GM12878 (cell line): ENCODE data around the gene IL15. TPM values are rescaled to one million over a fixed set of nuclear protein-coding genes. Genes with fewer than 3 reads are reported as not detected.

Experiments
- ATAC-seq: fragments of 200-7000 bp; cut with Tn5 transposase; 3 replicates; pipeline ENCODE4 v1.9.1; 2020; ENCODE audit warnings: mild to moderate bottlenecking, moderate library complexity
- BruUV-seq: library from RNA; stranded (reverse); fragments of 400-500 nt; replicated peaks from 2 replicates; lab custom pipeline; 2021; lab: Mats Ljungman, UMichigan
- CTCF ChIA-PET: fragments of 300-600 bp; sonication (Branson Sonifier 250); formaldehyde crosslinking; extraction: SDS; loops from one replicate; lab custom pipeline; 2021; ENCODE audit warnings: inconsistent platforms; lab: Yijun Ruan, JAX
- POLR2A ChIA-PET: fragments of 350-600 bp; formaldehyde crosslinking; extraction: SDS; loops from one replicate; lab custom pipeline; 2021; ENCODE audit warnings: inconsistent platforms; lab: Charles Lee
- RAD21 ChIA-PET: fragments of 300-600 bp; sonication (Branson Sonifier 250); formaldehyde crosslinking; loops from one replicate; lab custom pipeline; 2023; ENCODE audit warnings: antibody characterized with exemption; ENCODE audit not compliant: unreplicated experiment; lab: Charles Lee
- SMC1A ChIA-PET: fragments of 300-600 bp; sonication (Branson Sonifier 250); formaldehyde crosslinking; loops from one replicate; lab custom pipeline; 2023; ENCODE audit not compliant: unreplicated experiment, uncharacterized antibody; lab: Charles Lee
- DNase-seq: peaks from one replicate; pipeline ENCODE4 v3.0.0-alpha.2; 2011; ENCODE audit warnings: low read depth, low spot score
- FAIRE-seq: peaks from 3 replicates; lab custom pipeline; 2011; peaks lifted over from hg19 to GRCh38; lab: Jason Lieb, UNC
- H2AFZ ChIP-seq: 2 replicates; pipeline ENCODE4 v1.6.0; 2011; ENCODE audit warnings: low read depth, low read length, control low read depth; ENCODE audit not compliant: control insufficient read depth
- H3K27ac ChIP-seq: 2 replicates; pipeline ENCODE4 v1.5.1; 2011; ENCODE audit warnings: control low read depth; ENCODE audit not compliant: control insufficient read depth, insufficient read depth
- H3K27me3 ChIP-seq, 2 experiments: replicated peaks in 1 of 2; 2 replicates each; pipeline versions ENCODE4 v1.6.0 to v1.6.1; 2011; ENCODE audit warnings: low read length in 1 of 2; ENCODE audit not compliant: control insufficient read depth in 2 of 2, insufficient read depth in 2 of 2
- H3K36me3 ChIP-seq, 2 experiments: 2 replicates each; pipeline ENCODE4 v1.5.1; 2011; ENCODE audit warnings: low read length in 1 of 2; ENCODE audit not compliant: control insufficient read depth in 2 of 2, insufficient read depth in 2 of 2
- H3K4me1 ChIP-seq: 2 replicates; pipeline ENCODE4 v1.6.1; 2011; ENCODE audit warnings: mild to moderate bottlenecking, low read length, moderate library complexity, mixed read lengths; ENCODE audit not compliant: control insufficient read depth, insufficient read depth
- H3K4me2 ChIP-seq: 2 replicates; pipeline ENCODE4 v1.6.0; 2011; ENCODE audit warnings: control low read depth; ENCODE audit not compliant: control insufficient read depth, insufficient read depth
- H3K4me3 ChIP-seq: fragments of 200-600 bp; sonication (generic); 2 replicates; pipeline ENCODE4 v1.5.1; 2016
- H3K79me2 ChIP-seq: 2 replicates; pipeline ENCODE4 v1.6.0; 2011; ENCODE audit warnings: low read length; ENCODE audit not compliant: control insufficient read depth, insufficient read depth
- H3K9ac ChIP-seq: 2 replicates; pipeline ENCODE4 v1.8.0; 2011; ENCODE audit warnings: low read length, control low read depth, mixed read lengths; ENCODE audit not compliant: control insufficient read depth, insufficient read depth
- H3K9me3 ChIP-seq: replicated peaks from 3 replicates; pipeline ENCODE4 v1.5.1; 2011; ENCODE audit warnings: mild to moderate bottlenecking, low read length; ENCODE audit not compliant: control insufficient read depth, insufficient read depth
- H4K20me1 ChIP-seq: 2 replicates; pipeline ENCODE4 v1.6.0; 2011; ENCODE audit not compliant: control insufficient read depth, insufficient read depth
- BHLHE40 ChIP-seq, 2 experiments: fragments of 450-650 bp in 1 of 2; IDR thresholded peaks; 2 replicates each; pipeline ENCODE4 v1.6.1; 2011 to 2017; ENCODE audit warnings: low read depth in 2 of 2, borderline replicate concordance in 1 of 2, improper control_type of control experiment in 1 of 2, low read length in 1 of 2, mild to moderate bottlenecking in 1 of 2
- CREB1 ChIP-seq: IDR thresholded peaks from 2 replicates; pipeline ENCODE4 v1.6.1; 2012; ENCODE audit warnings: low read depth, mild to moderate bottlenecking, inconsistent platforms
- E2F4 ChIP-seq: IDR thresholded peaks from 2 replicates; pipeline ENCODE4 v1.6.1; 2012; ENCODE audit warnings: low read depth, low read length, improper control_type of control experiment
- NFYA ChIP-seq: IDR thresholded peaks from 2 replicates; pipeline ENCODE4 v1.6.1; 2011; ENCODE audit warnings: low read depth, mild to moderate bottlenecking, low read length, improper control_type of control experiment, borderline replicate concordance
- PML ChIP-seq: IDR thresholded peaks from 2 replicates; pipeline ENCODE4 v1.6.1; 2012; ENCODE audit warnings: low read length, inconsistent platforms
- SUZ12 ChIP-seq: fragments of 200-600 bp; sonication (generic); IDR thresholded peaks from one replicate; pipeline ENCODE4 v1.6.1; 2018; ENCODE audit warnings: antibody characterized with exemption, mild to moderate bottlenecking; ENCODE audit not compliant: unreplicated experiment
- ZBTB40 ChIP-seq: fragments of 450-650 bp; IDR thresholded peaks from 2 replicates; pipeline ENCODE4 v1.6.1; 2016; ENCODE audit warnings: mild to moderate bottlenecking, moderate library complexity, borderline replicate concordance
- WGBS: methylation state at CpG from one replicate; pipeline ENCODE4 v1.1.6; 2016; ENCODE audit warnings: low lambda C conversion rate; ENCODE audit not compliant: insufficient replicate concordance, insufficient coverage; ENCODE audit errors: missing lambda C conversion rate; 5-methylcytosine and 5-hydroxymethylcytosine counted together
- in situ Hi-C: fragments of 300-500 bp; cut with MboI; formaldehyde crosslinking; loops from 9 replicates; pipeline ENCODE4 v1.14.3; 2018; ENCODE audit warnings: mixed read lengths
- intact Hi-C: fragments of 100-400 bp; cut with micrococcal nuclease; formaldehyde crosslinking; loops from one replicate; pipeline ENCODE4 v1.14.2; 2022; ENCODE audit not compliant: unreplicated experiment
- polyA plus RNA-seq, 11 experiments: library from polyadenylated mRNA; depleted of rRNA in 4 of 11; unstranded in 6 of 11; stranded (reverse) in 5 of 11; fragments of >200 nt; fragmentation: Nextera tagmentation in 4 of 11; fragmentation: Illumina TruSeq in 1 of 11; extraction: Ambion mirVana in 4 of 11; extraction: Trizol in 1 of 11; gene quantifications; 1 replicate in 1 of 11; 2 replicates in 10 of 11; pipeline versions ENCODE4 v1.2.1 to v1.2.3, GENCODE V29; 2011 to 2016; ENCODE audit warnings: inconsistent platforms in 2 of 11, missing spikeins in 2 of 11, low read depth in 1 of 11
- total RNA-seq, 4 experiments: library from RNA; depleted of rRNA in 3 of 4; stranded (reverse); fragments of >200 nt in 3 of 4; fragmentation: Illumina TruSeq in 1 of 4; extraction: Trizol in 1 of 4; gene quantifications; 2 replicates each; pipeline versions ENCODE4 v1.2.1 to v1.2.3, GENCODE V29; 2013 to 2021

IL15 gene
- total and polyA plus RNA-seq, 10 of the 15 experiments (the other 5 are each of a cell fraction or from before 2014, with no cell fraction given), result 6.0 to 11.4 (median 8.2) TPM

DNA sequence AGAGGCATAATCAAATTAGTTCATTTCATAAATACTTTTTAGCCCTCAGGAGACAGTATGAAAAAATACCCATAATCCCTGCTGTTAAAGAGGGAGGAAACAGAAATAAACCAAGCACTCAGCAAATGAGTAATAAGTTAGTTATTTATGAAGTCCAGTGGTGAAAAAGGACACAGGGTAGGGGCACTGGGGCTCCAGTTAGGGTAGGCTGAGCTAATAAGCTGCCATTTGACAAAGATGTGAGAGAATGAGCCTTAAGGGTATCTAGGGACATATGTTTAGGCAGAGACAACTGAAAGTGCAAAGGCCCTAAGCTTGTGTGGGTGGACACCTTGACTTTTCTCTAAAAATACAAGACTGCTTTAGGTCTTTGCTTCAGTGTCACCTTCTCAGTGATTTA is 94.4 kb downstream of the IL15 start:
- Histone ChIP-seq H3K79me2 (no peaks in the 10 kb centered on the region), H3K4me2 (no peak overlapping the region), H3K9ac (no peak overlapping the region), H3K27ac (no peak overlapping the region), H4K20me1 (no peaks in the 10 kb centered on the region), H3K4me1 (no peaks in the 10 kb centered on the region), H3K4me3 (no peak overlapping the region), H3K27me3 (no peaks in the 10 kb centered on the region), H3K36me3 (peaks cover 0 to 6% of the 10 kb centered on the region in 2 experiments; a peak in 2 of 4 replicates), H2AFZ (no peak overlapping the region)
- intact Hi-C loops, result no loop called here
- SMC1A ChIA-PET, result no interaction called here
- CTCF ChIA-PET, result interaction anchor here (2.0 kb wide), 1 partner anchor 19 kb away, joined by 8 read pairs; no protein-coding TSS in a partner anchor
- RAD21 ChIA-PET, result interaction anchor here (0.6 kb wide), 1 partner anchor 1363 kb away, joined by 7 read pairs; no protein-coding TSS in a partner anchor
- BruUV-seq, result no TSS peak
- peak; percentile 23 for FAIRE-seq
- POLR2A ChIA-PET, result no interaction called here
- in situ Hi-C loops, result no loop called here
- no peak for DNase-seq
- no peak for TF ChIP-seq BHLHE40 (IDR thresholded peaks at IDR 0.05; ENCODE audit: borderline replicate concordance in 1 of 2, low read depth in 2 of 2, low read length in 1 of 2)
- TF ChIP-seq CREB1, result no peak
- TF ChIP-seq NFYA, result no peak
- no peak for TF ChIP-seq E2F4
- TF ChIP-seq, all 136 proteins: peak for 0
- ATAC-seq, result peak; percentile 58
- no peaks in the 10 kb centered on the region for H3K9me3 ChIP-seq

- ChIA-PET POLR2A (no interaction called here), SMC1A (no interaction called here), RAD21 (no interaction called here), CTCF (interaction anchor here (2.0 kb wide), 1 partner anchor 19 kb away, joined by 8 read pairs; no protein-coding TSS in a partner anchor)
- no peak overlapping the region for H2AFZ ChIP-seq
- H3K79me2 ChIP-seq, result no peaks in the 10 kb centered on the region
- no peaks in the 10 kb centered on the region for H3K9me3 ChIP-seq
- H3K27me3 ChIP-seq, result no peaks in the 10 kb centered on the region
- no peaks in the 10 kb centered on the region for H4K20me1 ChIP-seq
- intact Hi-C loops, result no loop called here
- in situ Hi-C loops, result no loop called here
- no peak overlapping the region for H3K4me3 ChIP-seq
- FAIRE-seq, result no peak
- H3K9ac ChIP-seq, result no peak overlapping the region
- no peak overlapping the region for H3K4me2 ChIP-seq
- H3K36me3 ChIP-seq, result peaks cover 0 to 5% of the 10 kb centered on the region in 2 experiments; a peak in 2 of 4 replicates
- no peaks in the 10 kb centered on the region for H3K4me1 ChIP-seq
- BruUV-seq, result no TSS peak
- DNase-seq, result no peak
- no peak overlapping the region for H3K27ac ChIP-seq
- WGBS, result 62% methylated on average over 4 of the region's 4 CpGs
- ATAC-seq, result no peak
- TF ChIP-seq PML (no peak), SUZ12 (no peak), ZBTB40 (no peak)
Observed at GRCh38 chr4:141731481-141731880, 95.1 kb downstream of the IL15 start.
